KMS-11 (cell line): ENCODE measurements around the gene PCSK5.

Experiments
- H2AFZ ChIP-seq: fragments of 200-600 bp; sonication (generic); 2 replicates; pipeline ENCODE4 v1.6.1; 2016; ENCODE audit warnings: antibody characterized with exemption, mixed run types, low read depth
- H3K27ac ChIP-seq: fragments of 200-600 bp; sonication (generic); 2 replicates; pipeline ENCODE4 v1.6.1; 2016; ENCODE audit warnings: mild to moderate bottlenecking, mixed run types
- H3K27me3 ChIP-seq: fragments of 200-600 bp; sonication (generic); 2 replicates; pipeline ENCODE4 v1.6.1; 2017; ENCODE audit warnings: mild to moderate bottlenecking, low read depth, mixed run types, moderate library complexity; ENCODE audit not compliant: insufficient read depth
- H3K36me3 ChIP-seq: fragments of 200-600 bp; sonication (generic); 2 replicates; pipeline ENCODE4 v1.6.1; 2017; ENCODE audit warnings: mild to moderate bottlenecking, mixed run types; ENCODE audit not compliant: insufficient read depth
- H3K4me1 ChIP-seq: fragments of 200-600 bp; sonication (generic); 2 replicates; pipeline ENCODE4 v1.6.1; 2016; ENCODE audit warnings: mild to moderate bottlenecking, low read depth, mixed run types; ENCODE audit not compliant: poor library complexity, severe bottlenecking
- H3K4me2 ChIP-seq: fragments of 200-600 bp; sonication (generic); 2 replicates; pipeline ENCODE4 v1.7.0; 2016; ENCODE audit warnings: mild to moderate bottlenecking, mixed run types
- H3K4me3 ChIP-seq: fragments of 200-600 bp; sonication (generic); IDR thresholded peaks from 2 replicates; pipeline ENCODE4 v1.6.1; 2017; ENCODE audit warnings: low read depth, low read length, mixed read lengths; ENCODE audit not compliant: insufficient read depth
- H3K79me2 ChIP-seq: fragments of 200-600 bp; sonication (generic); 2 replicates; pipeline ENCODE4 v1.6.1; 2016; ENCODE audit warnings: low read depth, mixed run types; ENCODE audit not compliant: insufficient read depth
- H3K9ac ChIP-seq: fragments of 200-600 bp; sonication (generic); 2 replicates; pipeline ENCODE4 v1.6.1; 2016; ENCODE audit warnings: mild to moderate bottlenecking, mixed run types
- H4K20me1 ChIP-seq: fragments of 200-600 bp; sonication (generic); 2 replicates; pipeline ENCODE4 v1.6.1; 2016; ENCODE audit warnings: mild to moderate bottlenecking, mixed run types; ENCODE audit not compliant: insufficient read depth
- TF ChIP-seq, protein P1 (sequence below): fragments of 200-600 bp; sonication (generic); conservative IDR thresholded peaks from 2 replicates; pipeline ENCODE4 v1.6.1; 2017; ENCODE audit warnings: low read depth, mild to moderate bottlenecking, antibody characterized with exemption, low read length, moderate library complexity, mixed read lengths

PCSK5 gene

DNA sequence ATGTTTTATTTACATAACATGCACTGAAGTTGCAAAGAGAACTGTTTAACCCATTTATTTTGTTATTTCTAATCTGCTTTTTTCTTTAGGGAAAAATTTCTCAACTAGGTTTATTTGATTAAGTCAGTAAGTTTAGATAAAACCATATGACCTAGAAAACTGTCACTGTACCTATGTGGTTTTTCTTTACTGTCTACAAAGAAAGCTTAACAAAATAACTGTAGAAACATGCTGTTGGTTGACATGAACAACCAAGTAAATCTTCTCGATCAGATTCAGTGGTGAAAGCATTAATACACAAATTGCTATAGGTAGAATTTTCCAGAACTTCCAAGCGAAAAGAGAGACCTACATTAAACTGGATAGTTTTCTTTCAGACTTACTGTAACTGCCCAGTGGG, 137.4 kb downstream of the PCSK5 start:
- Histone ChIP-seq H3K79me2 (no peaks in the 10 kb centered on the region), H3K9ac (no peak overlapping the region), H3K36me3 (no peaks in the 10 kb centered on the region), H3K4me1 (peaks cover 37% of the 10 kb centered on the region), H4K20me1 (no peaks in the 10 kb centered on the region), H3K4me3 (no peak overlapping the region), H3K4me2 (peak overlapping the region; percentile 39), H3K27me3 (no peaks in the 10 kb centered on the region), H2AFZ (no peak overlapping the region), H3K27ac (no peak overlapping the region)
- TF ChIP-seq, protein P1, sequence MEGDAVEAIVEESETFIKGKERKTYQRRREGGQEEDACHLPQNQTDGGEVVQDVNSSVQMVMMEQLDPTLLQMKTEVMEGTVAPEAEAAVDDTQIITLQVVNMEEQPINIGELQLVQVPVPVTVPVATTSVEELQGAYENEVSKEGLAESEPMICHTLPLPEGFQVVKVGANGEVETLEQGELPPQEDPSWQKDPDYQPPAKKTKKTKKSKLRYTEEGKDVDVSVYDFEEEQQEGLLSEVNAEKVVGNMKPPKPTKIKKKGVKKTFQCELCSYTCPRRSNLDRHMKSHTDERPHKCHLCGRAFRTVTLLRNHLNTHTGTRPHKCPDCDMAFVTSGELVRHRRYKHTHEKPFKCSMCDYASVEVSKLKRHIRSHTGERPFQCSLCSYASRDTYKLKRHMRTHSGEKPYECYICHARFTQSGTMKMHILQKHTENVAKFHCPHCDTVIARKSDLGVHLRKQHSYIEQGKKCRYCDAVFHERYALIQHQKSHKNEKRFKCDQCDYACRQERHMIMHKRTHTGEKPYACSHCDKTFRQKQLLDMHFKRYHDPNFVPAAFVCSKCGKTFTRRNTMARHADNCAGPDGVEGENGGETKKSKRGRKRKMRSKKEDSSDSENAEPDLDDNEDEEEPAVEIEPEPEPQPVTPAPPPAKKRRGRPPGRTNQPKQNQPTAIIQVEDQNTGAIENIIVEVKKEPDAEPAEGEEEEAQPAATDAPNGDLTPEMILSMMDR, result no peak

DNA sequence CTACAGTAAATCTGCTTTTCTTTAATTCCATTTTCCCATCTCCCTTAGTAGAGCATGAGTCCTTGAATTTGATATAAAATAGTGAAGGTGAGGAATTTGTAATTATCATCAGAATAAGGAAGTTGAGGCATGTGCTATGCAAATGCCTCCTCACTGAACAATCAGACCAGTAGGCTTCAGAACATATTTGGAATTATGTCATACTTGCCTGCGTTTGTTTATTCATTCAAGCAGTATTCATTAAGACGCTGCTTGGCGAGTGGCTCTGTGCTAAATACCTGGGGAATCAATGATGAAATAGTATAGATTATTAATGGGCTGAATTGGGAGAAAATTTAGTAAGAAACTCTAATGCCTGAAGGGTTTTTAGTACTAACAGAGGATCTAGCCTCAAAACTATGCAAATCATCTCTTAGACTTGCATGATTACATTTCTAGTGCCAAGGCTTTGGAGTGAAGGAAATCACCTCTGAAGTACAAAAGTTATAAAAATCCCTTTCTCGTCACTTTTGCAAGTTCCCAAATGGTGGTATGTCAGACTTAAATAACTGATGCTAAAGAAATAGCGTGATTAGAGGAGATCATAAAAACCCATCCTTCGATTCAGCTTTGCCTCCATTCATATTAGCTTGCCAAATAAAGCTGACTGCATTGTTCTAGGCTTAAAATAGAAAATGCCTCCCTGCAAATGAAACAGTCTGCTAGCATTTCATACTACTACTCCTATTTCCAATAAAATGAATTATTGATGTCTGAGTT, 141.7 kb downstream of the PCSK5 start:
- peaks cover 13% of the 10 kb centered on the region for H3K4me1 ChIP-seq
- no peaks in the 10 kb centered on the region for H3K27me3 ChIP-seq
- H3K4me3 ChIP-seq, result no peak overlapping the region
- no peaks in the 10 kb centered on the region for H3K79me2 ChIP-seq
- no peak overlapping the region for H3K9ac ChIP-seq
- no peaks in the 10 kb centered on the region for H3K36me3 ChIP-seq
- no peak overlapping the region for H2AFZ ChIP-seq
- H4K20me1 ChIP-seq, result no peaks in the 10 kb centered on the region
- H3K4me2 ChIP-seq, result no peak overlapping the region
- no peak overlapping the region for H3K27ac ChIP-seq
- TF ChIP-seq, protein P1, result no peak

DNA sequence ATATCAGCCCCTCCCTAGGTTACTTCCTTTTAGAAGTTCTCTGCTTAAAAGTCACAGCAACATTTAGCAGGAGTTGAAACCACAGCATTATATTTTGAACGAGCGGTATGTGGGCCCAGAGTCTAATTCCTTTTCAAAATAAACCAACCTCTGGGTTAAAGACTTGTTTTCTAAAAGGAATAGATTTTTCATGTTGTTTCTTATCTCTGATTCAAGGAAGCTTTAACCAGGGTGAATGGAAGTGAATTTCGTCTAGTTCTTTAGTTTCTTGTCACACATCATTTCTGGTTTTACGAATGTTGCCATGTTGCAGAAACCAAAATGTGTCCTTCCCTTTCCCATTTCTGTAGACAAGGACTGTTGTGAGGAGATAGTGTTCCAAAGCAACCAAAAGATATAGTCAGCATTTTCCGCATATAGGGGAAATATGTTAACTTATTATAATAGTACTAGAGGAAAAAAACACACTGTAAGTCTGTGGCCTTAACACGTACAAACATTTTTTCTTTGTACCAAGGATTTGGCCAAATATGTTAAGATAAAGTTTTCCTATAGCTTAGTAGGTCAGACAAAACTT, 142.4 kb downstream of the PCSK5 start:
- TF ChIP-seq, protein P1, result no peak
- Histone ChIP-seq H4K20me1 (no peaks in the 10 kb centered on the region), H3K4me3 (no peak overlapping the region), H3K4me2 (no peak overlapping the region), H3K4me1 (peaks cover 7% of the 10 kb centered on the region), H3K36me3 (no peaks in the 10 kb centered on the region), H3K79me2 (no peaks in the 10 kb centered on the region), H3K27ac (no peak overlapping the region), H3K27me3 (no peaks in the 10 kb centered on the region), H3K9ac (no peak overlapping the region), H2AFZ (no peak overlapping the region)

DNA sequence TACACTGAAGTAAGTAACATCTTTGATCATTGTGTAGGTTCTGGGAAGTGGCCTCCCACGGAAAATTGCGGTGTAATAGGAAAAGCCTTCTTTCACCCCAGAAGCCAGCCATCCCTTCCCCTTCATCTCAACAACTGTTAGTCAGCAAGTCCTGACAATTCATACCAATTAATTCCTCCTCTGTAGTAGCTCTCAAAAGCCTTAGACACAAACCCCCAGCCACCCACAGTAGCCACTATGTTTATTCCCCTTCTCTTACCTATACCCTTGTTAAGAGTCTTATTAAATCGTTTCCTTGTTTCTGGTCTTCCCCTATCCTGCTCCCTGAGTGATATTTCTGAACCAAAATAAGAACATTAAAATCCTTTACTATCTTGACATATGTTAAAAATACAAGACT, 143.6 kb downstream of the PCSK5 start:
- Histone ChIP-seq H3K79me2 (no peaks in the 10 kb centered on the region), H3K4me1 (no peaks in the 10 kb centered on the region), H3K4me2 (no peak overlapping the region), H2AFZ (no peak overlapping the region), H3K27me3 (no peaks in the 10 kb centered on the region), H3K36me3 (no peaks in the 10 kb centered on the region), H3K9ac (no peak overlapping the region), H4K20me1 (no peaks in the 10 kb centered on the region), H3K27ac (no peak overlapping the region), H3K4me3 (no peak overlapping the region)
- TF ChIP-seq, protein P1, result no peak
